ENCODE results near the gene MRPL38.
"Not testable (repeated sequence)": the region's sequence is repeated elsewhere in the genome, so short reads cannot be mapped to it uniquely, and the experiment has no call there.

MRPL38 gene

GRCh38 chr17:75861927-75862317, 42.8 kb downstream of the MRPL38 start:
- no peak for DNase-seq (ENCODE audit: low read depth in 1 of 2, low spot score in 1 of 2)
- no peak for TF ChIP-seq JUND (IDR thresholded peaks at IDR 0.05; ENCODE audit: low read depth)
- in situ Hi-C loops (cut with HindIII; ENCODE audit: low pct_unique_long_range_greater_than_20kb, low sequenced_read_pairs) = no loop called here

GRCh38 chr17:75859358-75859757, 45.3 kb downstream of the MRPL38 start:
- DNase-seq (ENCODE audit: low read depth in 1 of 2, low spot score in 1 of 2); in situ Hi-C loops (cut with HindIII; ENCODE audit: low pct_unique_long_range_greater_than_20kb, low sequenced_read_pairs): not testable (repeated sequence)

- in situ Hi-C loops (cut with HindIII; ENCODE audit: low pct_unique_long_range_greater_than_20kb, low sequenced_read_pairs) = no loop called here
- no peak for DNase-seq (ENCODE audit: low read depth in 1 of 2, low spot score in 1 of 2)
- TF ChIP-seq JUND (IDR thresholded peaks at IDR 0.05; ENCODE audit: low read depth) = no peak
These were observed 48.5 kb downstream of the MRPL38 start for GRCh38 chr17:75856062-75856756.

- in situ Hi-C loops (cut with HindIII; ENCODE audit: low pct_unique_long_range_greater_than_20kb, low sequenced_read_pairs) = no loop called here
- no peak for TF ChIP-seq JUND (IDR thresholded peaks at IDR 0.05; ENCODE audit: low read depth)
- peak; percentile 99 to 100 for DNase-seq (ENCODE audit: low read depth in 1 of 2, low spot score in 1 of 2)
These were observed 49.2 kb downstream of the MRPL38 start, which contains the start of gene WBP2 for GRCh38 chr17:75855310-75856061. WBP2 (minus strand) TSS chr17:75855335; CDS start chr17:75855297, 38 bp downstream.

- no peak for TF ChIP-seq JUND (IDR thresholded peaks at IDR 0.05; ENCODE audit: low read depth)
- in situ Hi-C loops (cut with HindIII; ENCODE audit: low pct_unique_long_range_greater_than_20kb, low sequenced_read_pairs) = no loop called here
- no peak for DNase-seq (ENCODE audit: low read depth in 1 of 2, low spot score in 1 of 2)
These were observed 49.8 kb downstream of the MRPL38 start for GRCh38 chr17:75854881-75855309.

GRCh38 chr17:75854101-75854748, 50.5 kb downstream of the MRPL38 start:
- in situ Hi-C loops (cut with HindIII; ENCODE audit: low pct_unique_long_range_greater_than_20kb, low sequenced_read_pairs) = no loop called here
- DNase-seq (ENCODE audit: low read depth in 1 of 2, low spot score in 1 of 2) = no peak
- TF ChIP-seq JUND (IDR thresholded peaks at IDR 0.05; ENCODE audit: low read depth) = no peak

- DNase-seq (ENCODE audit: low read depth in 1 of 2, low spot score in 1 of 2) = no peak
- no peak for TF ChIP-seq JUND (IDR thresholded peaks at IDR 0.05; ENCODE audit: low read depth)
- in situ Hi-C loops (cut with HindIII; ENCODE audit: low pct_unique_long_range_greater_than_20kb, low sequenced_read_pairs) = no loop called here
These were observed 51.3 kb downstream of the MRPL38 start for GRCh38 chr17:75853433-75853832.

- in situ Hi-C loops (cut with HindIII; ENCODE audit: low pct_unique_long_range_greater_than_20kb, low sequenced_read_pairs); DNase-seq (ENCODE audit: low read depth in 1 of 2, low spot score in 1 of 2): not testable (repeated sequence)
These were observed 53.0 kb downstream of the MRPL38 start for GRCh38 chr17:75851693-75851991.

- no peak for DNase-seq (ENCODE audit: low read depth in 1 of 2, low spot score in 1 of 2)
- TF ChIP-seq JUND (IDR thresholded peaks at IDR 0.05; ENCODE audit: low read depth) = no peak
- in situ Hi-C loops (cut with HindIII; ENCODE audit: low pct_unique_long_range_greater_than_20kb, low sequenced_read_pairs) = no loop called here
These were observed 53.6 kb downstream of the MRPL38 start for GRCh38 chr17:75850928-75851692.

GRCh38 chr17:75849724-75850123, 55.0 kb downstream of the MRPL38 start:
- TF ChIP-seq JUND (IDR thresholded peaks at IDR 0.05; ENCODE audit: low read depth) = no peak
- DNase-seq (ENCODE audit: low read depth in 1 of 2, low spot score in 1 of 2) = no peak
- in situ Hi-C loops (cut with HindIII; ENCODE audit: low pct_unique_long_range_greater_than_20kb, low sequenced_read_pairs) = no loop called here

GRCh38 chr17:75849279-75849646, 55.4 kb downstream of the MRPL38 start:
- no peak for DNase-seq (ENCODE audit: low read depth in 1 of 2, low spot score in 1 of 2)
- no peak for TF ChIP-seq JUND (IDR thresholded peaks at IDR 0.05; ENCODE audit: low read depth)
- in situ Hi-C loops (cut with HindIII; ENCODE audit: low pct_unique_long_range_greater_than_20kb, low sequenced_read_pairs) = no loop called here
